GM23248 (cell line): Measurements from ENCODE around the gene ALK. TPM values are rescaled to one million over a fixed set of nuclear protein-coding genes. Genes with fewer than 3 reads are reported as not detected.

ENCODE experiments used
- DNase-seq: peaks from one replicate; pipeline ENCODE4 v3.0.0-alpha.2; 2015
- H2AFZ ChIP-seq: fragments of 200-600 bp; sonication (generic); 2 replicates; pipeline ENCODE4 v1.6.1; 2016; ENCODE audit warnings: antibody characterized with exemption
- H3F3A ChIP-seq: fragments of 200-600 bp; sonication (generic); 2 replicates; pipeline ENCODE4 v1.6.1; 2016; ENCODE audit warnings: mild to moderate bottlenecking, antibody characterized with exemption, mixed run types; ENCODE audit not compliant: insufficient read depth
- H3K27ac ChIP-seq: fragments of 200-600 bp; sonication (generic); 2 replicates; pipeline ENCODE4 v1.5.1; 2016; ENCODE audit warnings: mild to moderate bottlenecking
- H3K27me3 ChIP-seq: fragments of 200-600 bp; sonication (generic); replicated peaks from 2 replicates; pipeline ENCODE4 v1.6.1; 2016; ENCODE audit warnings: mild to moderate bottlenecking; ENCODE audit not compliant: insufficient read depth
- H3K36me3 ChIP-seq: fragments of 200-600 bp; sonication (generic); 2 replicates; pipeline ENCODE4 v1.6.1; 2016; ENCODE audit warnings: low read depth, mild to moderate bottlenecking
- H3K4me1 ChIP-seq: fragments of 200-600 bp; sonication (generic); 2 replicates; pipeline ENCODE4 v1.6.1; 2016; ENCODE audit warnings: mild to moderate bottlenecking; ENCODE audit not compliant: insufficient read depth
- H3K4me2 ChIP-seq: fragments of 200-600 bp; sonication (generic); one replicate; pipeline ENCODE4 v1.6.1; 2016; ENCODE audit warnings: mild to moderate bottlenecking; ENCODE audit not compliant: unreplicated experiment
- H3K4me3 ChIP-seq: fragments of 200-600 bp; sonication (generic); 2 replicates; pipeline ENCODE4 v1.5.1; 2016; ENCODE audit warnings: mild to moderate bottlenecking
- H3K79me2 ChIP-seq: fragments of 200-600 bp; sonication (generic); 2 replicates; pipeline ENCODE4 v1.6.1; 2016; ENCODE audit warnings: mild to moderate bottlenecking; ENCODE audit not compliant: insufficient read depth
- H3K9ac ChIP-seq: fragments of 200-600 bp; sonication (generic); 2 replicates; pipeline ENCODE4 v1.6.1; 2016; ENCODE audit warnings: mild to moderate bottlenecking
- H3K9me2 ChIP-seq: fragments of 200-600 bp; sonication (generic); 2 replicates; pipeline ENCODE4 v1.6.1; 2016; ENCODE audit warnings: mixed run types, mild to moderate bottlenecking, moderate library complexity; ENCODE audit not compliant: insufficient read depth
- H3K9me3 ChIP-seq: fragments of 200-600 bp; sonication (generic); one replicate; pipeline ENCODE4 v1.6.1; 2017; ENCODE audit warnings: low read depth
- H4K20me1 ChIP-seq: fragments of 200-600 bp; sonication (generic); 2 replicates; pipeline ENCODE4 v1.6.0; 2016; ENCODE audit not compliant: insufficient read depth
- EZH2 ChIP-seq: fragments of 200-600 bp; sonication (generic); IDR thresholded peaks from 2 replicates; pipeline ENCODE4 v1.6.1; 2018; ENCODE audit warnings: antibody characterized with exemption, mild to moderate bottlenecking; ENCODE audit not compliant: insufficient read depth, poor library complexity, severe bottlenecking
- EZH2phosphoT487 ChIP-seq: fragments of 200-600 bp; sonication (generic); IDR thresholded peaks from 2 replicates; pipeline ENCODE4 v1.6.1; 2018; ENCODE audit warnings: antibody characterized with exemption, moderate library complexity, mild to moderate bottlenecking, low read depth; ENCODE audit not compliant: insufficient read depth
- WGBS, 2 experiments: methylation state at CpG; one replicate each; pipeline ENCODE4 v1.1.6; 2015 to 2017; ENCODE audit warnings: low lambda C conversion rate in 2 of 2, low coverage in 1 of 2; ENCODE audit errors: missing lambda C conversion rate in 2 of 2; 5-methylcytosine and 5-hydroxymethylcytosine counted together
- in situ Hi-C: fragments of 300-500 bp; cut with MboI; formaldehyde crosslinking; loops from 2 replicates; pipeline ENCODE4 v1.15.0; 2020
- polyA plus RNA-seq: library from polyadenylated mRNA; unstranded; fragments of >200 nt; fragmentation: Nextera tagmentation; extraction: Ambion mirVana; gene quantifications from 2 replicates; pipeline ENCODE4 v1.2.1, GENCODE V29; 2016
- total RNA-seq: library from RNA; depleted of rRNA; stranded (reverse); fragments of >200 nt; shearing (Covaris generic); gene quantifications from 2 replicates; pipeline ENCODE4 v1.2.3, GENCODE V29; 2014

Gene ALK
- total and polyA plus RNA-seq, 2 experiments from 2014 or later, result under 0.01 to 0.05 TPM

DNA sequence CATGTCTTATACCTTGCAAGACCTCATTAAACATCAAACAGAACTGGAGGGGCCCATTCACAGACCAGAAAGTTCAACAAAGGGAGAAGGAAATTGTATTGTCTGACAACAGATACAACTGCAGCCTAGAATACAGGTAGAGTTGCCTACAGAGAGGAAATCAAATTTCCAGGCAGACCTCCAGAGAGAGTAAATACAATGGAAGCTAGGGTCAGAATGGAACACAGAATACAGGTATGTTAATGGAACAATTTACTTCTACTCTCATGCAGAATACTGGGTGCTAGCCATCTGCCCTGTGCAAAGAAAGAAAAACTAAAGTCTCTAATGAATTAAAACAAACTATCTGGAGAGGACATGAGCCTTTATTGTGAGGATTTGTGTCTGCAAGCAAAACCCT lies 31.6 kb upstream of the ALK start:
- Histone ChIP-seq H3K9ac (no peak overlapping the region), H3K36me3 (no peaks in the 10 kb centered on the region), H3K27me3 (peaks cover 9% of the 10 kb centered on the region; the same call in 1 of the 2 replicates), H3F3A (no peaks in the 10 kb centered on the region), H3K4me3 (no peak overlapping the region), H4K20me1 (no peaks in the 10 kb centered on the region), H3K79me2 (no peaks in the 10 kb centered on the region), H3K9me3 (no peaks in the 10 kb centered on the region), H3K27ac (no peak overlapping the region), H2AFZ (no peak overlapping the region), H3K4me2 (no peak overlapping the region), H3K4me1 (no peaks in the 10 kb centered on the region), H3K9me2 (no peaks in the 10 kb centered on the region)
- in situ Hi-C loops, result no loop called here
- DNase-seq, result no peak
- TF ChIP-seq EZH2phosphoT487, result no peak
- no peak for TF ChIP-seq EZH2

DNA sequence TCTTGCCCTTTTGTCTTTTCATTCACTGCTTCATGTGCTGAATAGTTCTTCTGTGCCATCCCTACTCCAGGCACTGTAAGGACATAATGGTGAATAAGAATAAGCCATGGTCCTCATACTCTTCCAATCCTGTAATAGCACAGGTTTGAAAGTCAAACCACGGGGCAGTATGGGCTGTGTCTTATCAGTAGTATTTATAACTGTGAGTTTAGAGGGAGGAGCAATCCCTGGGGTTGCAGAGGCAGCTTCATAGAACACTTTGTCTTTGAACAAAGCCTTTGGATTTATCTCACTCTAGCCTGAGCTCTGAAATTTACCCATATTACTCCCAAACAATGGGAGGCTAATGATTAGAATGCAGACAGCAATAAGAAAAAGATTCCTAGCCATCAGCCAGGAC lies 30.2 kb upstream of the ALK start:
- no peaks in the 10 kb centered on the region for H3K9me2 ChIP-seq
- DNase-seq, result no peak
- TF ChIP-seq EZH2phosphoT487, result no peak
- no peak for TF ChIP-seq EZH2
- H2AFZ ChIP-seq, result no peak overlapping the region
- in situ Hi-C loops, result no loop called here
- H4K20me1 ChIP-seq, result no peaks in the 10 kb centered on the region
- 0% methylated on average over 1 of the region's 1 CpG for WGBS, 2 experiments
- H3K27me3 ChIP-seq, result peaks cover 3% of the 10 kb centered on the region; the same call in 1 of the 2 replicates
- H3K27ac ChIP-seq, result no peak overlapping the region
- H3K36me3 ChIP-seq, result no peaks in the 10 kb centered on the region
- no peak overlapping the region for H3K9ac ChIP-seq
- H3F3A ChIP-seq, result no peaks in the 10 kb centered on the region
- no peaks in the 10 kb centered on the region for H3K4me1 ChIP-seq
- H3K4me2 ChIP-seq, result no peak overlapping the region
- no peak overlapping the region for H3K4me3 ChIP-seq
- H3K79me2 ChIP-seq, result no peaks in the 10 kb centered on the region
- no peaks in the 10 kb centered on the region for H3K9me3 ChIP-seq

DNA sequence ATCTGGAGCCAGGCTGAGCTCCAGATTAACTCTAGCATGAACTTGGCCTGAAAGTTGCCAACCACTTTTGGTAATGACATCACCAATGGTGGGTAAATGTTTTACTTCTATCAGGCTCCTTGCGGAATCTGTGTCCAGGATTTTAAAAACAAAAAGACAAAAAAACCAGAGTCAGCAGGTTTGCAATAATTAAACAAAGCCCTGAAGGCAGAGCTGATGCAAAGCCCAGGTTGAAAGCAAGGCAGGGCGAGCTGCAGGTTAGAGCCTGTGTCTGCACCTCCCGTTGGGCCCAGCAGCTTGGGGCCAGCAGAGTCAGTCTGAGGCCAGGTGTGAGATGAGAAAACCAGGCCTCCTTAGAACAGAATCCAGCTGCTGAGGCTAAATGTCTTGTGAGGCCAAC lies 29.1 kb upstream of the ALK start:
- H3K4me2 ChIP-seq, result no peak overlapping the region
- no peaks in the 10 kb centered on the region for H3K9me3 ChIP-seq
- H3K79me2 ChIP-seq, result no peaks in the 10 kb centered on the region
- H2AFZ ChIP-seq, result no peak overlapping the region
- peaks cover under 1% of the 10 kb centered on the region; the same call in 1 of the 2 replicates for H3K27me3 ChIP-seq
- no peak overlapping the region for H3K27ac ChIP-seq
- no peaks in the 10 kb centered on the region for H3K36me3 ChIP-seq
- H3F3A ChIP-seq, result no peaks in the 10 kb centered on the region
- H3K9me2 ChIP-seq, result no peaks in the 10 kb centered on the region
- H3K4me3 ChIP-seq, result no peak overlapping the region
- H4K20me1 ChIP-seq, result no peaks in the 10 kb centered on the region
- TF ChIP-seq EZH2phosphoT487, result no peak
- WGBS, 2 experiments, result 42 to 48% methylated on average over 3 of the region's 3 CpGs
- no peak overlapping the region for H3K9ac ChIP-seq
- DNase-seq, result no peak
- H3K4me1 ChIP-seq, result no peaks in the 10 kb centered on the region
- in situ Hi-C loops, result no loop called here

DNA sequence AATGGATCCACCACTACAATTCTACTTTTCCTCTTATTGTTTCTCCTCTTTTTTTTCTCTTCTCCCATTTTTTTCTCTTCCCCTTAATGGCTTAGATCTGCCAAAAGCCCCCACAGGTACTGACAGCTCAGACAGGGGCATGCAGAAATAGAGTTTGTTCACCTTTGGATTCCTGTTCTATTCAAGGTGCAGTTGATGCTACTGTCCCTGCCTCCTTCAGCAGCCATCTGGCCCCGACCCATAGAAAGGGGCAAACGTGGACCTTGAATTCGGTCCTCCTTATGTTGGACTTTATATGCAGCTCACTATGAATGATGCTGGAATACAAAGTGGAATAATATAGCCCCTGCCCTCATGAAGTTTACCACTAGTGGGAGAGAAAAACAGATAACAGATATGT lies 27.7 kb upstream of the ALK start:
- TF ChIP-seq EZH2, result no peak
- TF ChIP-seq EZH2phosphoT487, result no peak
- H3F3A ChIP-seq, result no peaks in the 10 kb centered on the region
- no peaks in the 10 kb centered on the region for H3K36me3 ChIP-seq
- no peak for DNase-seq
- no peaks in the 10 kb centered on the region for H3K79me2 ChIP-seq
- H3K27ac ChIP-seq, result no peak overlapping the region
- no peaks in the 10 kb centered on the region for H4K20me1 ChIP-seq
- no peaks in the 10 kb centered on the region for H3K9me3 ChIP-seq
- no peak overlapping the region for H3K4me3 ChIP-seq
- in situ Hi-C loops, result no loop called here
- H3K9me2 ChIP-seq, result no peaks in the 10 kb centered on the region
- H3K27me3 ChIP-seq, result no peaks in the 10 kb centered on the region; the same call in 1 of the 2 replicates
- 19 to 20% methylated on average over 3 of the region's 3 CpGs for WGBS, 2 experiments
- no peaks in the 10 kb centered on the region for H3K4me1 ChIP-seq
- H3K9ac ChIP-seq, result no peak overlapping the region
- no peak overlapping the region for H3K4me2 ChIP-seq
- no peak overlapping the region for H2AFZ ChIP-seq

DNA sequence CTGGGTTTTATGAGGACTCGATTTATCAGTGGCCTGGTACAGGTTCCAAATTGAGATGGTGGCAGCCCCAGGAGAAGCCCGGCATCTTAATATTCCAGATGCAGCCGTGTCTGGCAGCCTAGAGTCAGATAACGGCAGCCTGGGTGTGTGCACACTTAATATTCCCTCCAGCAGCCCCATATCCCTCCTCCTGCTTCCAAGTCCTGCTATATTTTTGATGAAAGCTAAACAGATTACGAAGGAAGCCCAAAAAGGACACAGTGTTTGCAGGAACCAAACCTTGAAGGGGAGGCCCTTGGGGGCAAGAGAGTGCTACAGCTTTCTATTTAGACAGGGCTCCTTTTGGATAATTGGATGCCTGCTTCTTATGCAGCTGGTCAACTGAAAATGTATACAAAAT lies 25.1 kb upstream of the ALK start:
- Histone ChIP-seq H3K4me3 (no peak overlapping the region), H3K27ac (no peak overlapping the region), H3K27me3 (no peaks in the 10 kb centered on the region), H3K79me2 (no peaks in the 10 kb centered on the region), H3K9me2 (no peaks in the 10 kb centered on the region), H3K9me3 (no peaks in the 10 kb centered on the region), H3K9ac (no peak overlapping the region), H2AFZ (no peak overlapping the region), H3F3A (no peaks in the 10 kb centered on the region), H3K36me3 (no peaks in the 10 kb centered on the region), H3K4me1 (no peaks in the 10 kb centered on the region), H4K20me1 (no peaks in the 10 kb centered on the region), H3K4me2 (no peak overlapping the region)
- WGBS, 2 experiments, result 8% methylated on average over 5 of the region's 5 CpGs
- in situ Hi-C loops, result no loop called here
- no peak for DNase-seq
- TF ChIP-seq EZH2phosphoT487 (no peak), EZH2 (no peak)
